Measurements from ENCODE around the gene GALNTL6.

The GALNTL6 gene

DNA sequence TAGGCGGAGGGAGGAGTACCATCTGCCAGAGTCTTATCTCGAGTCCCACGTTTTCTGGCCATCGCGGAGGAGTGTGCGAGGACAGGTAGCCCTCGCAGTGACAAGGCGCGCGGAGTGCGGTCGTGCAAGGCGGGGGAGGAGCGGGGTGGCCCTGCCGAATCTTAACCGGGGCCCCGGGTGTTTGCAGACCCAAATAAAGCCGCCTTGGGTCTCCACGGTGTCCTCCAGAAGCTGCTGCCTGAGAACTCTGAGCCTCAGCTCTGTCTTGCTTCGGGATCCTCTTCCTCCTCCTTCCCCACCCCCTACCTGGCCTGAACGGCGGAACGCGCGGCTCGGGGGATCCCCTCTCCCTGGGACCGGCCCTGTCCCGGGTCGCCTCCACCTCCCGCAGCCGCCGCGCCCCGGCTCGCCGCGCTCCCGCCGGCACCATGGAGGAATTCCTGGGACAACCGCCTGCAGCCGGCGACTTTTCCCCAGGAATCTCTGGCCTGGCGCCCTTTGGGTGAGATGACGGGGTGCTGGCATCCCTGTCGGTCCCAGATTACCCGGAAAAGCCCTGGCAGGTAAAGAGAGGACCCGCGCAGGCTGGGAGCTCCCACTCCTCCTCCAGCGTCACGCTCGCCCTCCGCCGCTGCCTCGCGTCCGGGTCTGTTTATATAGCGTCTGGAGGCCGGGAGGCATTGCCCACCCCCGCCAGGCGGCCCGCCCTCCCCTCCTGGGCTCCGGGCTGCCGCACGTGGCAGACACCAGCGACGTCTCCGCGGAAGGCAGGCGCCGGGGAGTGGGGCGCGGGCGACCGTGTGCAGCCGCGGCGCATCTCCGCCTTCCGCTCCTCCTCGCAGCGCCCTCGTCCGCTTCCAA, at the start of gene GALNTL6:
Gene GALNTL6 (plus strand): TSS at position 740 of the 861 bp plus-strand sequence.
- no peak for DNase-seq

DNA sequence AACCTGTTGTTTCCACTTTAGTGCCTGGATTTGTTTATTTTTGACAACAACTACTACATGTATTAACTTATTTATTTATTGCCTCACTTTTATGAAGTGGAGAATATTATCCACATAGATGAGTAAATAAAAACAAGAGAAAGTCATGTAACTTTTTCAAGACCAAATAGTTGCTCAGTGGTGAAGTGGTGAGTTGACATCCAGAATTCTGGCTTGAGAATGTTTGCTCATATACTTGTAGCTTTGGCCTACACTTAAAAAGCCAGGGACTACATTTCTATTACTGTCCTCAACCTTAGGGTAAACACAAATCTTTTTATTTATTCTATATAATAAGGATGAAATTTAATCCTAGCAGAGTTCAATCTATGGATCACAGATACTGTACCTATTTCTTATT, 47.7 kb upstream of the GALNTL6 start:
- no peak for DNase-seq

DNA sequence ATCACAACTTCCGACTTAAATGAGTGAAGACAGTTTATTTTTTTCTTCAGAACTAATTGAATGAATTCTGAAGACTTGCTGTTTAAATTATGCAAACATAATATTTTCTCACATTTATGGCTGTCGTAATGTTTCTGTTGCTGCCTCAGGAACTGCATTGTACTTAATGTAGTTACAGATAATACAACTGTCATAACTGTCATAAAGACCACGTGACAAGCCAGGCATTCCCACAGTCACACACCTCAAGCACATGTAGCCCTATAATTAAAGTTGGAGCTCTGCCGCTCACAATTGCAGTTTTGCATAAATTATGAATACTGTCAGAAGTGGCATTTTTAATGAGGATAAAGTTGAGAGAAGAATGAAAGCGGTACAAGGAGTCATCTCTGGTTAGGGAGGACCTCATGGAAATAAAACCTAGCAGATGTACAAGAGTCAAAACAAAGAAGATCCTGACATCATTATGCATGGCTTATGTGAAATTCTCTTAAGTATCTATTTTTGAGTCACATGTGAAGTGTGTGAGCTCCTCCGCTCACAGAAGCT, 38.5 kb upstream of the GALNTL6 start:
- DNase-seq = no peak

DNA sequence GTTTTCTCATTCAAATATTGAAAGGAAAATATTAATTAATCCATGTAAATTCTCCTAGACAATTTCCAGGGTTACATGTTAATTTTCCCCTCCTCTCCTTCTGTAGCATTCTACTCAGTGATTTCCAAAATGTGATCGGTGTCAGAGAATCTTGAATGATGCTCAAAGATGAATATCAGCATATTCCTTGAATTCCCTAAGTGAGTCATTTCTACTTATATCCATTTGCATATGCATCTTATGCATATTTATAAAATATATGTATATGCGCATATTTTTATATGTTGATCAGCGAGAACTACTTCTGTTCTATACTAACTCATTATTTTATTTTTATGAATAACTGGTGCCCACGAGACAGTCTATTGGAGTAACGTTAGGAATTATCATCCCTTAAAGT, 33.9 kb upstream of the GALNTL6 start:
- no peak for DNase-seq

DNA sequence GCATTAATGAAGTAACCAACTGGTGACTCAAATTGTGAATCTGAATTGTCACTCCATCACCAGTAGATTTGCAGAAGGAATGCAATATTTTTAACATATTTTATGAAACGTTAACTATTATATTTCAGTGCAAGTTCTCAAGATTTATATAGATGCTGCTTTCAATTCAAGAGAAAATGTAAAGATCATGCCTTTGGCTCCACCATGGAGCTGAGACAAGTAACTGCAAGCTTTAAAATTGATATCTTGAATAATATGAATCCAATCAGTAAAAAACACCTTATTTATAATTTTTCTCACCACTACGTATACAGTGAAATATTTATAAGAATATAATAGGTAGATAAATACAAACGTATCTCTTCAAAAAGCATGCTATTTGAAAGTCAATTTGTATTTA, 27.8 kb upstream of the GALNTL6 start:
- no peak for DNase-seq

DNA sequence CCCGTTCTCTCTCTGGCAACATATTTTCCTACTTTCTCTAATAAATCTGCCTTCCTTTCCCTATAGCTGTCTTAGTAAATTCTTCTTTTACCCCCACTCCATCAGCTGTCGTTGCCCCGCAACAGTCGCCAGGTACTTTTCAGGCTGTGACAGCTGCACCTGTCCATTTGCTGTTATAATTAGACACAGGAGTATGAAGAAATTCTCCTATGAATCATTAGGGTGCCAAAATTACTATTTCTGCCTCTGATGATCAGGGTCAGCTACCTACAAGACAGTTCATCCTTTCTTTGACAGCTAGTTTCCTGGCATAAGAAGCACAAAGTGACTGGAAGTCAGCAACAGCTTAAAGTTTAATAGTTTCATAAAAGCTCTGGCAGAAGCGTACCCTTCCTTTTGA, 19.5 kb upstream of the GALNTL6 start:
- DNase-seq = no peak

DNA sequence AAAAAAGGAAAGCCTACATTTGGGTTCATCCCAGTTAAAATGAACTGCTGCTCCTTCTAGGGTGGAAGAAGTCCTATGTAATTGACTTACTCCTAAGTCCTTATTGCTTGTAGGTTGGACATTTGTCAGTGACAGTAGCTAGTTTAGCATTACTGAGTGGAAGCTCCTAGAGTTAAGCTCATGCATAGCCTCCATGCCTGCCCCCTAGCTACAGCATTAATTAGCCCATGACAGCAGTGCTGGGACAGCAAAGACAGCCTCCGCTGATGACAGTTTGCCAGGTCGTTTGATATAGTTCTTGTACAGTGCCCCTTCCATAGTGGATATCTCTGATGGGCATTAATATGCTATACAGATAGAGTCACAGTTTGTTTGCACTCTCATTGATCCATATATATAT, 18.7 kb upstream of the GALNTL6 start:
- no peak for DNase-seq

DNA sequence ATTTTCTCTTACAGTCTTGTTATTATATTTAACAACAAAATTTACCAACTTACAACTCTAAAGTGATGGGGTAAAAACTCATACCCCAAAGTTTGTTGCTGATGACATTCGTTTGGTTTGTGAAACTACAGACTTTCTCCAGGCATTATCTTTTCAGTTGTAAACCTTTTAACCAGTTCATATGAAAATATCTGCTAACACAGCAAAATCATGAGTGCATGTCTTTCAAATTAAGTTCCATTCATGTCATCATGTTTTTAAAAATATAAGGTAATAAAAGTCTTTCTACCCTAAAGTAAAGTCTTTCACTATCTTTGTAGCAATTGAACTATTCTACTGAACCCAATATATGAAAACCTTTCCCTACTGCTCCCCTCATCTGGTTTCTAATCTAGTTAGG, 3.4 kb upstream of the GALNTL6 start:
- no peak for DNase-seq

DNA sequence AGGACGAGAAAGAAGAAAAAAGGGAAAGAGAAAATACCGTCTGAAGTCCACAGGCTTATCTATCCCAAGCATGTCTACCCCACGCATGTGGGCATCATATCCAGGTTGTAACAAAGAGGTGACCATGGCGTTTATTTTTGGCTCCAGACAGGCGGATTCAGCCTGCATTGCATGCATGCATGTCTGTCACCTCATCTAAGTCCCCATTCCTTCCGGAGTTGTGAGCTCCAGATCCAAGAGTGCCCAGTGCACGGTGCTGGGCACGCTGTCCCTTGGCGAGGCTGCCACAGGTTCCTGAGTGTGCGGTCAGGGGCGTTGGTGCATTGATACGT, 905 bp upstream of the GALNTL6 start:
- DNase-seq = no peak

DNA sequence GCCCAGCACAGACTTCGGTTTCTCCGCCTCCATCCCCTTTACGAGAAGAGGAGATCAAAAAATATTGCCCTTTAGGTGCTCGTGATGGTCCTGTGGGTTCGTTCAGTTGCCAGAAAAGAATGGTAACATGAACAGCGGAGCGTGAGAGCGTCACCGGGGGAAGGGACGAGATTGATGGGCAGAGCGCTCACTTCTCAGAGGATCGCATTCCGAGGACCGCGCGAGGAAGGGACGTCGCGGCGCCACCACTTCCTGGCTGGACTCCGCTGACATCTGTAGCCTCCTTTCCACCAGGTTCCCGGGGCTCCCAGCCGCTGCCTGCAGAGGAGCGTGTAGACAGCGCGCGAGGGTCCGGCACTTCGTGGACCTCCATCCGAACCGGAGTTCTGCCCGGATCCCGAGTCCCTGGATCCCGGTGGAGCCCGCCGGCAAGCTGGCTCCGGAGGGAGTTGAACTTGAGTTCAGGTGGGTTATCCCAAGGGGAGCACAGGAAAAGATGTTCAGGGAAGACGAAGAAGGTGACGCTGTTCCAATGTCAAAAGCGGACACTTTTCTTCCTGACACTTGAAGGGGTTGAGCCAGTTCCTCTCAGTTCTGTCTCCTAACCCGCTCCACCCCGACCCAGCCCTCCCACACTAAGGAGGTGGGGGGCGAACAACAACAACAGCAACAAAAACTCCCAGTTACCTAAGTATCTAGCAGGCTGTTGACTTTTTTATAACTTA, 484 bp downstream of the GALNTL6 start:
- no peak for DNase-seq

DNA sequence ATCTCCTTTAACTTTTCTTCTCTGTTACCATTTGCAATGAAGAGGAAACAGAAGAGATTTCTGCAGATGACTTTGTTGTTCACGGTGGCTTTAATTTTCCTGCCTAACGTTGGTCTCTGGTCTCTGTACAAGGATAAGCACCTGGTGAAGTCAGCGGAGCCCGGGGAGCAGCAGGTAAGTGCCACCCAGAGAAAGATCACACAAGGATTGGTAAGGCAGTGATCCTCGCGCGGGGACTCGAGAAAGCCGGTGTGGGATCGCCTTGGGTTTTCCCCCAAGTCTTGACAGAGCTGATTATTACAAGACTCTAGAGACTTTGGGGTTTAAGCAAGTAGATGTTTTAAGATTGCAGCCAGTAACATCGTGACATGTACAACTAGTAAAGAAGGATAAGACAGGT, 1.3 kb downstream of the GALNTL6 start:
- no peak for DNase-seq

DNA sequence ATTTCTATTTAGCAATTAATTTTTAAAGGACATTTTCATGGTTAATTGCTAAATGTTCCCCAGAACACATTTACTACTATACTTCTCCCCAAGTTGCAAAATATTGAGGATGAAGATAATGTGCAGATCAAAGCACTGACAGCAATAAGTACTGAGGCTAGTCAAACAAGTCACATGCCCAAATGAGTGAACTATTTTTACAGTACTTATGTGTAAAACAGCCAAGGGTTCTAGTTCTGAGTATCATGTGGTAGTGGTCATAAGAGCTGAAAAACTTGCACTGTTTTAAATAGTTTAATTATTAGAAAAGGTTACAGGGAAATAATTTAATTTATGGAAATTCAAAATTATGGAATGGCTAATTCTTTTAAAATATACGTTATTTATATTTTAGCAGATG, 3.8 kb downstream of the GALNTL6 start:
- no peak for DNase-seq

DNA sequence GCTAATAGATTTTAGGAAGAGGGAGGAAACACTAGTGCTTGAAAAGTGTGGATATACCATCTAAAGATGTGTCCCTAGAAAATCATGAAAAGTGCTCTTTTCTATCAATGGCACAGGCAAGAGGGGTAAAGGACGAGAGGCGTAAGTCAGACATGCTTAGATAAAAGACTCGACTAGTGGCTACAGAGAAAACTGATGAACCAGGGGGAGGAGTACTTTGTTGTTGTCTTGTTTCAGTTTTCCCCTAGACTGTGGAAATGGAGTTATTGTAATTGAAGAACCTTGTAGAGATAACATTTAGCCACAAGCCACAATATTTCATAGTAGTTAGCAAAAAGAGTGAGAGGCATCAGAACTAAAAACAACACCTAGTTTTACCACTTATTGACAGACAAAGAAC, 21.4 kb downstream of the GALNTL6 start:
- DNase-seq = no peak

DNA sequence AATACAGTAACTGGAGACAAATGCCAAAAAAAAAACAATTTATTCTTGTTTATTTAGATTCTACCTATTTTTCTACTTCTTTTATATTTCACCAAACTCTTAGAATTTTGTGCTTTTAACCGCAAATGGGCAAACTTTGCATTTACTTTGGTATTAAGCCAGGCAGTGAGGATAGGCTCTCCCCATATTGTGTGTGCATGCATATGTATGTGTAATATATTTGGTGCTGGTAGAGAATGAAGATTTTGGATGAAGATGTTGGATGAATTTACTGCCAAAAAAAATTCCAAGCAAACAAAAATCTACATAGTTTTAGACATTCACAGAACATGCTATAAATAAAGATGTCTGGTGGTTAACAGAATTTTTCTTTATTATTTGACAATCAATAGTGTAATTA, 30.3 kb downstream of the GALNTL6 start:
- DNase-seq = no peak

DNA sequence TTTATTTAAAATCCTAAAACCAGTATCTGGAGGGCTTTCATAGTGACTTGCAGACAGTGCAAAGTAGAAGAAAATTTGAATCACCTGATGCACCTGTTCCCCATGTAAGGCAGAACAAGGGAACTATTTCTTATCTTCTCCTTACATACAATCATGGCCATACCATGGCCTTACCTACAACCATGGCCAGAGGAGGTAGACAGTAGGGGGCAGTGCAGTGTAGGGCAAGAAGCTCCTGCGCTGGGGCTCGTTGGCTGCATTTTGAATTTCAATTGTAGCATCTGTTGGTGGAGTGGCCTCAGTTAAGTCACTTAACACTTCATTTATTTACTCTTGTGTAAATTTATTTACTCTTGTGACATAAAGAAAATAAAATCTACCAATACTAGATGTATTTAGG, 33.0 kb downstream of the GALNTL6 start:
- DNase-seq = no peak

DNA sequence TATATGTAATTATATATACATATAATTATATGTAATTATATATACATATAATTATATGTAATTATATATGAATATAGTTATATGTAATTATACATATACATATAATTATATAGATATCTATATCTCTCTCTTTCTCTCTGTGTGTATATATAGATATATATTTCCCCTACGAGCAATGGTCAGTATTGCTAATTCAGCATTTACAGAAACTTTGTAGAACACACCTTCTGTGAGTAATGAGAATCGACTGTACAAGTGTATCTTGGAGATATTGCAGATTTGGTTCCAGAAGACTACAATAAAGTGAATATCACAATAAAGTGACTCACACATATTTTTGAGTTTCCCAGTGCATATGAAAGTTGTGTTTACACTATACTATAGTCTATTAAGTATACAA, 33.7 kb downstream of the GALNTL6 start:
- DNase-seq = no peak

DNA sequence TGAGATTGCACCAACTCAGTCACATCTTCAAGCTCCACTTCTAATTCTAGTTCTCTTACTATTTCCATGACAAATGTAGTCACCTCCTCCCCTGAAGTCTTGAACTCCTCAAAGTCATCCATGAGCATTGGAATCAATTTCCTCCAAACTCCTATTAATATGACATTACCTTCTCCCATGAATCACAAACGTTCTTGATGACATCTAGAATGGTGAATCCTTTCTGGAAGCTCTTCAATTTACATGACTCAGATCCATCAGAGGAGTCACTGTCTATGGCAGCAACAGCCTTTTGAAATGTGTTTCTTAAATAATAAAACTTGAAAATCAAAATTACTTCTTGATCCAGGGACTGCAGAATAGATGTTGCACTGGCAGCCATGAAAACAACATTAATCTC, 34.5 kb downstream of the GALNTL6 start:
- no peak for DNase-seq

DNA sequence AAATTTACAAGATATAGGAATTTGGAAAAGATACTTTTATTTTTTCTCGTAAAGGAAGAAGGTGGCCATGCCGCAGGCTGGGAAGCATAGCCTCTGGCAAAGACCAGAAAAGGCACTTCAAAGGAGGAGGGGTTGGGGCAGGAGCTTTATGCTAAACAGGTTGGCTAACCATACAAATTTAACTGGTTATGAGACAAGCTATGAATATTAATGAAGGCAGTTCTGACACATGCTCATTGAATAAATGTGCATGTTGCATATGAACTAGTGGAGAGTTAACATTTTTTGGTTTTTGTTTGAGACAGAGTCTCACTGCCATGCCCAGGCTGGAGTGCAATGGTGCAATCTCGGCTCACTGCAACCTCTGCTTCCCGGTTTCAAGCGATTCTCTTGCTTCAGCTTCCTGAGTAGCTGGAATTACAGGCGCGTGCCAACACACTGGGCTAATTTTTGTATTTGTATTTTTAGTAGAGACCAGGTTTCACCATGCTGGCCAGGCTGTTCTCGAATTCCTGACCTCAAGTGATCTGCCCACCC, 36.5 kb downstream of the GALNTL6 start:
- DNase-seq = no peak

DNA sequence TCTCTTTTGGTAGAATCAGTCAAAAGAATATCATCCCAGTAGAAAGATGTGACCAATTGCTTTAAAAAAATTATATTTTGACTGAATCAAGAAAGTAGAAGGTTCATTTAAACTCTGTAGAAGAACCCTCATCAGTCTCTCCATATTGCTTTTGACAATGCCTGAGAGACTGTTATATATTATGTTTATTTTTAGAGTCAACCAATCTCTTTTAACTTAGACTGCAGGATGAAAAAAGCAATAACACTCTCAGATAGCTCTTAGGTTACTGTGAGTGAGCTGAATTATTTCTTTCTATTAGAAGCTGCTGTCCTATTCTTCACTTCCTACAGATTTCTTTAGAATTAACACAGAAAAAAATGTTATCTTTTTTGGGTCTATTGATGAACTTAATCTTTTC, 38.1 kb downstream of the GALNTL6 start:
- DNase-seq = no peak

DNA sequence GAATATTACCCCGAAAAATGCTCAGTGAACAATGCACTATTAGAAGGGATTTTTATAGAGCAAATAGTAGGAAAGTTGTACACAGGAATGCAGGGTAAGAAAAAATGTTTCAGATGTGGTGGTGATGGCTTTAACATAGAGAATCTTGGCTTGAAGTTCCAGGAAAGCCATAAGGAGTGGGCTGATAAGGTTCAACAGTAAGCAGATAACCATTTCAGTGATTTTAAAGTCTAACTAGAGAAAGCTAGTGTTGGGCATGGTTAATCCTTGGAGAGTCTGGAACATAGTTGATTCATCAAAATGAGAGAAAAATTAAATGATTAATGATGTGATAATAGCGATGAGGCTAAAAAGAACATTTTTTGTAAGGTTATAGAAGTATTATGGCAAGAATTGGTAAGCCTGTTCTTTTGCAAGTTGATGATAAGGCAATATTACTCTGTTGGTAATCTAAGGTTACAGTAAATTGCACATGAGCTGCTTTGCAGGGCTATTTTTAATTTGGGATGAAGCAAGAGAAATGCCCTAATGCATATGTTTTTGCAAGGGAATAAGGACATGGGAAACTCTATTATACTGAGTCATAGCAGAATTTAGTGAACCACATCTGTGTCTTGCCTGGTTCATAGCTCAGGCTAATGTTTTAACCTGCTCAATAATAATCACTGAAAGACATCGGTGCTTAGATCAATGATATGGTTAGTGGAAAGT, 44.3 kb downstream of the GALNTL6 start:
- DNase-seq = no peak

DNA sequence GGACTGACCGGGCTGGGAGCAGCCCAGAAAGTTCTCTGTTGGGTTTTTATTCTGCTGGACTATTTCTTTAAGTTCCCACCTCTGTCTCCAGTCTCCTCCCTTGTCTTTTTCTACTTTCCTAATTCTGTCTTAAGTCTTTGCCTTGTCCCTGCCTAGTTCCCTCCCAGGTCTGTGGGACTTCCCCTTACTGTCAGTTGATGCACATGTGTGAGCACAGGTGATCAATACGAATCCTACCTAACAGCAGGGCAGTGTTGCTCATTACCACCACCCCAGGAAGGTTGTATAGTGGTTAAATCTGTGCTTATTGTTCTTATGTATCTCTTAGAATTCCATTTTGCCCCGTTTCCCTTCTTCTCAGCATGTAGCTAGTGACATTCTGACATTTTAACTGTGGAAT, 62.1 kb downstream of the GALNTL6 start:
- no peak for DNase-seq

DNA sequence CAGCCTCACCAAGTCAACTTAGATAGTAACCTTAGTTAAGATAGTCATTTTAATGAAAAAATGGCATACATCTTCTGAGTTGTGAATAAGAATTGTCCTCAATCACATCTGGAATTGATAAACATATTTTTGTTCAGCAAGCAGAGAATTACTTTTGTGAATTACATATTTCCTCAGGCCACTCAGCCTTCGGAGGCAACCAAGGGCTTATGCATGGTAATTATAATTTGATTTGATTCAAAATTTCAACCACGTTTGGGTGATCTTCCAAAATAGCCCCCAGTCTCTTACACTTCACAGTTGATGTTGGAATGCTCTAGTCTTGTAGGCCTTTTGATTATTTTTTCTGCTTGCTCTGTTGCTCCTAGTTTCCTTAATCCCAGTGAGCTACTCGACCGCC, 63.4 kb downstream of the GALNTL6 start:
- no peak for DNase-seq

DNA sequence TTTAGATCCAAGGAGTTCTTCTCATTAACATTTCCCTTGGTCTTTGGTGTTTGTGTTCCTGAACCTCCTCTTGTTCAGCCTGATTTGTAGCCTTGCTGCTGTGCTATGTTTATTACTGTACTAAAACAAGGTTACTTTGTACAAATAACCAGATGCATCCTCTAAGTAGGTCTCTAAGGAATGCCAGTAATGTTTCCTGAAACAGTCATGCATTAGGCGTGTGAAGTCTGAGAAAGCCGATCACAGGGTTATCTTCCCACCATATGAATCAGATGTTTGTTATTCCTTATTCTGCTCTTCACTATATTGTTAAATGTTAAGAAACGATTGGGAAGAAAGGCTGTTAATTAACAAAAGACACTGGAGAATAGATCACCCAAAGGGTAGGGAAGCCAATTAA, 66.9 kb downstream of the GALNTL6 start:
- DNase-seq = no peak
